GM12878 (cell line): Measurements from ENCODE around the gene NDNF. TPM values are rescaled to one million over a fixed set of nuclear protein-coding genes. Genes with fewer than 3 reads are reported as not detected.

Experiments used
- ATAC-seq: fragments of 200-7000 bp; cut with Tn5 transposase; 3 replicates; pipeline ENCODE4 v1.9.1; 2020; ENCODE audit warnings: mild to moderate bottlenecking, moderate library complexity
- BruUV-seq: library from RNA; stranded (reverse); fragments of 400-500 nt; replicated peaks from 2 replicates; lab custom pipeline; 2021; lab: Mats Ljungman, UMichigan
- CTCF ChIA-PET: fragments of 300-600 bp; sonication (Branson Sonifier 250); formaldehyde crosslinking; extraction: SDS; loops from one replicate; lab custom pipeline; 2021; ENCODE audit warnings: inconsistent platforms; lab: Yijun Ruan, JAX
- POLR2A ChIA-PET: fragments of 350-600 bp; formaldehyde crosslinking; extraction: SDS; loops from one replicate; lab custom pipeline; 2021; ENCODE audit warnings: inconsistent platforms; lab: Charles Lee
- RAD21 ChIA-PET: fragments of 300-600 bp; sonication (Branson Sonifier 250); formaldehyde crosslinking; loops from one replicate; lab custom pipeline; 2023; ENCODE audit warnings: antibody characterized with exemption; ENCODE audit not compliant: unreplicated experiment; lab: Charles Lee
- SMC1A ChIA-PET: fragments of 300-600 bp; sonication (Branson Sonifier 250); formaldehyde crosslinking; loops from one replicate; lab custom pipeline; 2023; ENCODE audit not compliant: unreplicated experiment, uncharacterized antibody; lab: Charles Lee
- DNase-seq: peaks from one replicate; pipeline ENCODE4 v3.0.0-alpha.2; 2011; ENCODE audit warnings: low read depth, low spot score
- FAIRE-seq: peaks from 3 replicates; lab custom pipeline; 2011; peaks lifted over from hg19 to GRCh38; lab: Jason Lieb, UNC
- H2AFZ ChIP-seq: 2 replicates; pipeline ENCODE4 v1.6.0; 2011; ENCODE audit warnings: low read depth, low read length, control low read depth; ENCODE audit not compliant: control insufficient read depth
- H3K27ac ChIP-seq: 2 replicates; pipeline ENCODE4 v1.5.1; 2011; ENCODE audit warnings: control low read depth; ENCODE audit not compliant: control insufficient read depth, insufficient read depth
- H3K27me3 ChIP-seq, 2 experiments: replicated peaks in 1 of 2; 2 replicates each; pipeline versions ENCODE4 v1.6.0 to v1.6.1; 2011; ENCODE audit warnings: low read length in 1 of 2; ENCODE audit not compliant: control insufficient read depth in 2 of 2, insufficient read depth in 2 of 2
- H3K36me3 ChIP-seq, 2 experiments: 2 replicates each; pipeline ENCODE4 v1.5.1; 2011; ENCODE audit warnings: low read length in 1 of 2; ENCODE audit not compliant: control insufficient read depth in 2 of 2, insufficient read depth in 2 of 2
- H3K4me1 ChIP-seq: 2 replicates; pipeline ENCODE4 v1.6.1; 2011; ENCODE audit warnings: mild to moderate bottlenecking, low read length, moderate library complexity, mixed read lengths; ENCODE audit not compliant: control insufficient read depth, insufficient read depth
- H3K4me2 ChIP-seq: 2 replicates; pipeline ENCODE4 v1.6.0; 2011; ENCODE audit warnings: control low read depth; ENCODE audit not compliant: control insufficient read depth, insufficient read depth
- H3K4me3 ChIP-seq: fragments of 200-600 bp; sonication (generic); 2 replicates; pipeline ENCODE4 v1.5.1; 2016
- H3K79me2 ChIP-seq: 2 replicates; pipeline ENCODE4 v1.6.0; 2011; ENCODE audit warnings: low read length; ENCODE audit not compliant: control insufficient read depth, insufficient read depth
- H3K9ac ChIP-seq: 2 replicates; pipeline ENCODE4 v1.8.0; 2011; ENCODE audit warnings: low read length, control low read depth, mixed read lengths; ENCODE audit not compliant: control insufficient read depth, insufficient read depth
- H3K9me3 ChIP-seq: replicated peaks from 3 replicates; pipeline ENCODE4 v1.5.1; 2011; ENCODE audit warnings: mild to moderate bottlenecking, low read length; ENCODE audit not compliant: control insufficient read depth, insufficient read depth
- H4K20me1 ChIP-seq: 2 replicates; pipeline ENCODE4 v1.6.0; 2011; ENCODE audit not compliant: control insufficient read depth, insufficient read depth
- ASH2L ChIP-seq: fragments of 300-600, 200-600 bp; sonication (generic); IDR thresholded peaks from 2 replicates; pipeline ENCODE4 v1.6.1; 2017; ENCODE audit warnings: low read depth, mild to moderate bottlenecking, borderline replicate concordance
- CEBPB ChIP-seq, 2 experiments: fragments of 150-350 bp in 1 of 2; IDR thresholded peaks; 2 replicates each; pipeline ENCODE4 v1.6.1; 2012 to 2014; ENCODE audit warnings: low read depth in 2 of 2, low read length in 2 of 2, borderline replicate concordance in 1 of 2, inconsistent platforms in 1 of 2
- JUNB ChIP-seq: IDR thresholded peaks from 2 replicates; pipeline ENCODE4 v1.6.1; 2016; ENCODE audit warnings: antibody characterized with exemption, mild to moderate bottlenecking
- PAX5 ChIP-seq: IDR thresholded peaks from 2 replicates; pipeline ENCODE4 v1.6.1; 2011; ENCODE audit warnings: low read depth, low read length, borderline replicate concordance
- RCOR1 ChIP-seq: conservative IDR thresholded peaks from 2 replicates; pipeline ENCODE4 v1.6.1; 2012; ENCODE audit warnings: low read depth, low read length, improper control_type of control experiment
- SREBF2 ChIP-seq: IDR thresholded peaks from 2 replicates; pipeline ENCODE4 v1.6.1; 2012; ENCODE audit warnings: mild to moderate bottlenecking, low read length
- STAT3 ChIP-seq: IDR thresholded peaks from 2 replicates; pipeline ENCODE4 v1.6.1; 2011; ENCODE audit warnings: low read depth, low read length, improper control_type of control experiment
- SUPT20H ChIP-seq: IDR thresholded peaks from 2 replicates; pipeline ENCODE4 v1.6.1; 2011; ENCODE audit warnings: low read depth, mild to moderate bottlenecking, low read length, moderate library complexity, borderline replicate concordance; ENCODE audit not compliant: control insufficient read depth
- SUZ12 ChIP-seq: fragments of 200-600 bp; sonication (generic); IDR thresholded peaks from one replicate; pipeline ENCODE4 v1.6.1; 2018; ENCODE audit warnings: antibody characterized with exemption, mild to moderate bottlenecking; ENCODE audit not compliant: unreplicated experiment
- WGBS: methylation state at CpG from one replicate; pipeline ENCODE4 v1.1.6; 2016; ENCODE audit warnings: low lambda C conversion rate; ENCODE audit not compliant: insufficient replicate concordance, insufficient coverage; ENCODE audit errors: missing lambda C conversion rate; 5-methylcytosine and 5-hydroxymethylcytosine counted together
- in situ Hi-C: fragments of 300-500 bp; cut with MboI; formaldehyde crosslinking; loops from 9 replicates; pipeline ENCODE4 v1.14.3; 2018; ENCODE audit warnings: mixed read lengths
- intact Hi-C: fragments of 100-400 bp; cut with micrococcal nuclease; formaldehyde crosslinking; loops from one replicate; pipeline ENCODE4 v1.14.2; 2022; ENCODE audit not compliant: unreplicated experiment
- polyA plus RNA-seq, 11 experiments: library from polyadenylated mRNA; depleted of rRNA in 4 of 11; unstranded in 6 of 11; stranded (reverse) in 5 of 11; fragments of >200 nt; fragmentation: Nextera tagmentation in 4 of 11; fragmentation: Illumina TruSeq in 1 of 11; extraction: Ambion mirVana in 4 of 11; extraction: Trizol in 1 of 11; gene quantifications; 1 replicate in 1 of 11; 2 replicates in 10 of 11; pipeline versions ENCODE4 v1.2.1 to v1.2.3, GENCODE V29; 2011 to 2016; ENCODE audit warnings: inconsistent platforms in 2 of 11, missing spikeins in 2 of 11, low read depth in 1 of 11
- total RNA-seq, 4 experiments: library from RNA; depleted of rRNA in 3 of 4; stranded (reverse); fragments of >200 nt in 3 of 4; fragmentation: Illumina TruSeq in 1 of 4; extraction: Trizol in 1 of 4; gene quantifications; 2 replicates each; pipeline versions ENCODE4 v1.2.1 to v1.2.3, GENCODE V29; 2013 to 2021
- TF ChIP-seq, protein P1 (sequence below): IDR thresholded peaks from 2 replicates; pipeline ENCODE4 v1.6.1; 2012; ENCODE audit warnings: improper control_type of control experiment, low read depth, low read length; ENCODE audit not compliant: insufficient replicate concordance

Gene NDNF
- total and polyA plus RNA-seq, 10 of the 15 experiments (the other 5 are each of a cell fraction or from before 2014, with no cell fraction given), result 0.26 TPM; not detected in 9

DNA sequence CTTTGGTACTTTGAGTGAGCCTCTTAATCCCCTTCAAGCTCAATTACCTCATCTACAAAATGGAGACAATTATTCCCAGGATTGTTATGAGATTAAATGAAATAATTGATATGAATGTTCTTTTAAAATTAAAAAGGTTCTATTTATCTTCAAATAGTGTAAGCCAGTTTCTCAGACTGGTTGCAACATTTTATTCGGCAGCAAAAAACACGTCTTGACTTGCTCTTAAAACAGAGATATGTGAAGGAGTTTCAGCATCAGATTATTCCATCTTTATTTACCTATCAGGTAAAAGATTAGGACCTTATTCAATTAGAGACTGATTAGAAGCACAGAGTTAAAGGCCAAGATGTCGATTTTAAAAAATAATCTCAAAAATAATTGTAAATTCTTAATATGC is 10.5 kb downstream of the NDNF start:
- Histone ChIP-seq H3K79me2 (no peaks in the 10 kb centered on the region), H2AFZ (no peak overlapping the region), H3K27ac (no peak overlapping the region), H3K36me3 (no peaks in the 10 kb centered on the region), H3K4me1 (no peaks in the 10 kb centered on the region), H3K4me3 (no peak overlapping the region), H3K9ac (no peak overlapping the region), H3K4me2 (no peak overlapping the region), H3K9me3 (no peaks in the 10 kb centered on the region), H4K20me1 (no peaks in the 10 kb centered on the region), H3K27me3 (peaks cover 2 to 8% of the 10 kb centered on the region in 2 experiments)
- no peak for FAIRE-seq
- ChIA-PET SMC1A (no interaction called here), CTCF (interaction anchor here (1.3 kb wide), 1 partner anchor 12 kb away, joined by 4 read pairs; no protein-coding TSS in a partner anchor), RAD21 (no interaction called here), POLR2A (no interaction called here)
- in situ Hi-C loops, result no loop called here
- TF ChIP-seq SUPT20H (no peak), SUZ12 (no peak), STAT3 (no peak), JUNB (no peak), ASH2L (no peak), SREBF2 (no peak), RCOR1 (no peak), PAX5 (no peak), CEBPB (IDR thresholded peaks at IDR 0.05; ENCODE audit: borderline replicate concordance in 1 of 2, low read depth in 2 of 2, low read length in 2 of 2) (no peak)
- TF ChIP-seq, protein P1, sequence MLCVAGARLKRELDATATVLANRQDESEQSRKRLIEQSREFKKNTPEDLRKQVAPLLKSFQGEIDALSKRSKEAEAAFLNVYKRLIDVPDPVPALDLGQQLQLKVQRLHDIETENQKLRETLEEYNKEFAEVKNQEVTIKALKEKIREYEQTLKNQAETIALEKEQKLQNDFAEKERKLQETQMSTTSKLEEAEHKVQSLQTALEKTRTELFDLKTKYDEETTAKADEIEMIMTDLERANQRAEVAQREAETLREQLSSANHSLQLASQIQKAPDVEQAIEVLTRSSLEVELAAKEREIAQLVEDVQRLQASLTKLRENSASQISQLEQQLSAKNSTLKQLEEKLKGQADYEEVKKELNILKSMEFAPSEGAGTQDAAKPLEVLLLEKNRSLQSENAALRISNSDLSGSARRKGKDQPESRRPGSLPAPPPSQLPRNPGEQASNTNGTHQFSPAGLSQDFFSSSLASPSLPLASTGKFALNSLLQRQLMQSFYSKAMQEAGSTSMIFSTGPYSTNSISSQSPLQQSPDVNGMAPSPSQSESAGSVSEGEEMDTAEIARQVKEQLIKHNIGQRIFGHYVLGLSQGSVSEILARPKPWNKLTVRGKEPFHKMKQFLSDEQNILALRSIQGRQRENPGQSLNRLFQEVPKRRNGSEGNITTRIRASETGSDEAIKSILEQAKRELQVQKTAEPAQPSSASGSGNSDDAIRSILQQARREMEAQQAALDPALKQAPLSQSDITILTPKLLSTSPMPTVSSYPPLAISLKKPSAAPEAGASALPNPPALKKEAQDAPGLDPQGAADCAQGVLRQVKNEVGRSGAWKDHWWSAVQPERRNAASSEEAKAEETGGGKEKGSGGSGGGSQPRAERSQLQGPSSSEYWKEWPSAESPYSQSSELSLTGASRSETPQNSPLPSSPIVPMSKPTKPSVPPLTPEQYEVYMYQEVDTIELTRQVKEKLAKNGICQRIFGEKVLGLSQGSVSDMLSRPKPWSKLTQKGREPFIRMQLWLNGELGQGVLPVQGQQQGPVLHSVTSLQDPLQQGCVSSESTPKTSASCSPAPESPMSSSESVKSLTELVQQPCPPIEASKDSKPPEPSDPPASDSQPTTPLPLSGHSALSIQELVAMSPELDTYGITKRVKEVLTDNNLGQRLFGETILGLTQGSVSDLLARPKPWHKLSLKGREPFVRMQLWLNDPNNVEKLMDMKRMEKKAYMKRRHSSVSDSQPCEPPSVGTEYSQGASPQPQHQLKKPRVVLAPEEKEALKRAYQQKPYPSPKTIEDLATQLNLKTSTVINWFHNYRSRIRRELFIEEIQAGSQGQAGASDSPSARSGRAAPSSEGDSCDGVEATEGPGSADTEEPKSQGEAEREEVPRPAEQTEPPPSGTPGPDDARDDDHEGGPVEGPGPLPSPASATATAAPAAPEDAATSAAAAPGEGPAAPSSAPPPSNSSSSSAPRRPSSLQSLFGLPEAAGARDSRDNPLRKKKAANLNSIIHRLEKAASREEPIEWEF, result no peak
- ATAC-seq, result no peak
- DNase-seq, result no peak
- no TSS peak for BruUV-seq
- intact Hi-C loops, result no loop called here
- WGBS, result 61% methylated on average over 3 of the region's 3 CpGs
